H1 (cell line): Measurements from ENCODE around the gene CDK4. TPM values are rescaled to one million over a fixed set of nuclear protein-coding genes. Genes with fewer than 3 reads are reported as not detected.
A peak's percentile ranks its signal among the peaks of the same experiment; 100 is the strongest.

ENCODE experiments used
- CHD7 ChIP-seq: fragments of 300-600 bp; sonication (generic); IDR thresholded peaks from 2 replicates; pipeline ENCODE4 v1.7.1; 2012; ENCODE audit warnings: low read length, moderate library complexity, mild to moderate bottlenecking, inconsistent platforms; ENCODE audit not compliant: insufficient replicate concordance
- EP300 ChIP-seq, 2 experiments: IDR thresholded peaks; 1 replicate in 1 of 2; 2 replicates in 1 of 2; pipeline ENCODE4 v1.6.1; 2011 to 2012; ENCODE audit warnings: low read depth in 2 of 2, low read length in 2 of 2, mild to moderate bottlenecking in 2 of 2, borderline replicate concordance in 1 of 2, inconsistent platforms in 1 of 2, moderate library complexity in 1 of 2
- KDM4A ChIP-seq: IDR thresholded peaks from one replicate; pipeline ENCODE4 v1.7.1; 2012; ENCODE audit warnings: low read depth, mild to moderate bottlenecking, moderate library complexity, low read length, inconsistent platforms; ENCODE audit not compliant: severe bottlenecking
- MAX ChIP-seq: IDR thresholded peaks from 2 replicates; pipeline ENCODE4 v1.6.1; 2012; ENCODE audit warnings: inconsistent platforms
- PHF8 ChIP-seq: fragments of 200-600 bp; sonication (generic); conservative IDR thresholded peaks from 2 replicates; pipeline ENCODE4 v1.7.1; 2012; ENCODE audit warnings: low read depth, mild to moderate bottlenecking, inconsistent platforms, low read length, moderate library complexity
- SUZ12 ChIP-seq: fragments of 200-600 bp; sonication (generic); IDR thresholded peaks from 2 replicates; pipeline ENCODE4 v1.6.1; 2012; ENCODE audit warnings: mild to moderate bottlenecking, inconsistent platforms, low read length, moderate library complexity, mixed read lengths
- USF2 ChIP-seq: IDR thresholded peaks from 2 replicates; pipeline ENCODE4 v1.6.1; 2011; ENCODE audit warnings: low read length, improper control_type of control experiment
- polyA plus RNA-seq, 7 experiments: library from polyadenylated mRNA; depleted of rRNA in 3 of 7; stranded (reverse) in 5 of 7; unstranded in 2 of 7; fragments of >200 nt in 5 of 7; fragments of 200-250 nt in 2 of 7; gene quantifications; 1 replicate in 5 of 7; 2 replicates in 1 of 7; 4 replicates in 1 of 7; pipeline versions ENCODE4 v1.2.1 to v1.2.3, GENCODE V29; 2011 to 2013; ENCODE audit warnings: missing spikeins in 2 of 7, mixed read lengths in 2 of 7
- total RNA-seq: library from RNA; stranded (reverse); fragmentation: NEBNext Ultra II Directional; extraction: Animal tissue kit (Norgen Biotek cat#: 25700); gene quantifications from 2 replicates; pipeline ENCODE4 v1.2.1, GENCODE V29; 2021

CDK4 gene
- total and polyA plus RNA-seq, 2 of the 8 experiments (the other 6 are each of a cell fraction or from before 2014, with no cell fraction given) = 174 to 368 TPM

GRCh38 chr12:57735952-57736740, 16.0 kb downstream of the CDK4 start (continued):
- TF ChIP-seq EP300 (IDR thresholded peaks at IDR 0.05; ENCODE audit: borderline replicate concordance in 1 of 2, low read depth in 2 of 2, low read length in 2 of 2) = 0 out of 3 replicates have a peak, but pooled peaks of 1 of the 2 experiments have one; percentile 52
- no peak for TF ChIP-seq PHF8
- TF ChIP-seq SUZ12 = peak; percentile 81; the same call in 1 of the 2 replicates
- no peak for TF ChIP-seq USF2
- TF ChIP-seq CHD7 = no peak
- TF ChIP-seq MAX = no peak
- peak; percentile 44 for TF ChIP-seq KDM4A
